Stimulated activated CD8-positive, alpha-beta memory T cell treated with anti-CD3 and anti-CD28 coated beads, Interleukin-2, amount 100 ng/mL, for 48 hours (primary cell): ENCODE results near the gene ZNF212.
A peak's percentile ranks its signal among the peaks of the same experiment; 100 is the strongest.
"Not testable (repeated sequence)": the region's sequence is repeated elsewhere in the genome, so short reads cannot be mapped to it uniquely, and the experiment has no call there.

ENCODE experiments used
- DNase-seq, 2 donors: peaks; one replicate each; pipeline ENCODE4 v3.0.0-alpha.2; 2020; ENCODE audit warnings: low read depth in 2 of 2

Gene ZNF212

GRCh38 chr7:149252378-149252777 is 12.9 kb downstream of the ZNF212 start:
- DNase-seq: no peak

- DNase-seq: no peak
Observed at GRCh38 chr7:149253665-149254064, 14.2 kb downstream of the ZNF212 start.

GRCh38 chr7:149254181-149254858 is 14.9 kb downstream of the ZNF212 start:
- DNase-seq: no peak

GRCh38 chr7:149255174-149255573 is 15.7 kb downstream of the ZNF212 start:
- no peak for DNase-seq

- DNase-seq: no peak
Observed at GRCh38 chr7:149256568-149256967, 17.1 kb downstream of the ZNF212 start.

GRCh38 chr7:149257146-149257545 is 17.7 kb downstream of the ZNF212 start:
- DNase-seq: no peak

GRCh38 chr7:149261316-149261828 is 21.9 kb downstream of the ZNF212 start:
- peak in 1 of 2 donors; percentile 31 for DNase-seq

- DNase-seq: peak; percentile 73 to 80
Observed at GRCh38 chr7:149261829-149262617, 22.6 kb downstream of the ZNF212 start, which contains the start of gene ZNF783. Gene ZNF783, plus strand, starts transcription at chr7:149262196. Its CDS starts 138 bp downstream, at chr7:149262334.

- no peak for DNase-seq
Observed at GRCh38 chr7:149266451-149266850, 27.0 kb downstream of the ZNF212 start.

- no peak for DNase-seq
Observed at GRCh38 chr7:149267733-149268132, 28.3 kb downstream of the ZNF212 start.

GRCh38 chr7:149274424-149274823 is 35.0 kb downstream of the ZNF212 start:
- DNase-seq: not testable (repeated sequence)

- DNase-seq: no peak
Observed at GRCh38 chr7:149277871-149278270, 38.4 kb downstream of the ZNF212 start.

- DNase-seq: no peak
Observed at GRCh38 chr7:149278396-149278795, 38.9 kb downstream of the ZNF212 start.

GRCh38 chr7:149279111-149279743 is 39.8 kb downstream of the ZNF212 start:
- no peak for DNase-seq

- DNase-seq: no peak
Observed at GRCh38 chr7:149280151-149280550, 40.7 kb downstream of the ZNF212 start.

GRCh38 chr7:149280661-149281507 is 41.4 kb downstream of the ZNF212 start:
- DNase-seq: no peak

GRCh38 chr7:149281508-149282330 is 42.3 kb downstream of the ZNF212 start:
- no peak for DNase-seq

GRCh38 chr7:149282331-149282655 is 42.8 kb downstream of the ZNF212 start:
- DNase-seq: no peak

GRCh38 chr7:149283321-149283720 is 43.9 kb downstream of the ZNF212 start:
- no peak for DNase-seq

GRCh38 chr7:149284343-149284742 is 44.9 kb downstream of the ZNF212 start:
- DNase-seq: no peak
